NCI-H2107 treated with DMSO at 0.1 percent for 48 hours (cell line): ENCODE data around the gene SLC13A3.
A peak's percentile ranks its signal among the peaks of the same experiment; 100 is the strongest.

ENCODE experiments used
- DNase-seq: peaks from one replicate; lab custom pipeline; 2025; ENCODE audit not compliant: unreplicated experiment; lab: John Stamatoyannopoulos, UW

The SLC13A3 gene

DNA sequence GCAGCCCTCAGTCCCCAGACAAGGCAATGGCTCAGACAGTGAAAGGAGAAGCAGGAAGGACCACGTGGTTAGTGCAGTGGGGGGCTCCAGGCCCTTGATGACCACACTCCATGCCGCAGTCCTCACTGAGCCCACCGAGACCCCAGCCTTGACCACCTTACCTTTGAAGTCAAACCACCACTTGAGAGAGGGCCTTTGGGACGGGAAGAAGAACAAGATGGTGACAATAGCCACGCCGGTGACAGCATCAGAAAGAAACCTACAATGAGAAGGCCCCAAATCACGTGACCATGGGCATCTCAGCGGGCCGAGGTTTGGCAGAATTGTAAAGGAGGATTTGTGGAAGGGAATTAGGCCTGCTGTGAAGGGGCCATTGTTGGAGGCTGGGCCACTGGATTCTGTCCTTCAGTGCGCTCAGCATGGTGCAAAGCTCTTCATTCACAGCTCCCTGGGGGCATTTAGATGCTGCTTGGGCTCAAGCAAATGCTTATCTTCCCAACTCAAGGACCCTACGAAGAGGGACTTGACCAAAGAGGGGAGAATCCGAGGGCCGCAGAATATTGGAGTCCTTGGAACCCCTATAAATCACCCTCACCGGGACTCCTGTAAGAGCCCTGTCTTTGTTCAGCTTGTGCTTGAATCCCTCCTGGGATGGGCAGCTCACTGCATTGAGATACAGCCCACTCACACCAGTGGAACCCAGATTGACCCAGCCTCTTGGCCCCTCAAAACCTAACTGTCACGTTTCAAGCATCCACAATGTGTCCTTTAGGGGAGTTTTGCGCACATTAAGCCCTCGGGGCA lies 67.6 kb downstream of the SLC13A3 start:
- DNase-seq: no peak

- DNase-seq: no peak
These were observed 68.6 kb downstream of the SLC13A3 start for GRCh38 chr20:46582648-46583047.

- DNase-seq: no peak
These were observed 69.9 kb downstream of the SLC13A3 start for GRCh38 chr20:46581391-46581790.

DNA sequence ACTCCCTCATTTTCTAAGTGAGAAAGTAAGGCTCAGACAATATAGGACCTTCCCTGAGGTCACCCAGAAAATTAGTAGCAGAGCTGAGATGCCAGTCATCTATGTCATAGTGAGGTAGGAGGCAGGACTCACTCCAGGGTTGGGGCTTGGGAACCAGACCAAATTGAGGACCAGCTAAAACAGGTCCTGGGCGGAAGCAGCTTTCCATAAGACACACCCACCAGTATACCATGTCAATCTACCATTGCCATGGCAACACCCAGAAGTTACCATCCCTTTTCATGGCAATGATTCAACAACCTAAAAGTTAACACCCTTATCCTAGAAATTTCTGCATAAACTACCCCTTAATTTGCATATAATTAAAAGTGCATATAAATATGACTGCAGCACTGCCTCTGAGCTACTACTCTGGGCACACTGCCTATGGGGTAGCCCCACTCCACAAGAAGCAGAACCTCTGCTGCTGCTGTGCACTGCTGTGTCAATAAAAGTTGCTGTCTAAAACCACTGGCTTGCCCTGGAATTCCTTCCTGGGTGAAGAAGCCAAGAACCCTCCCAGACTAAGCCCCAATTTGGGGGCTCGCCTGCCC lies 70.5 kb downstream of the SLC13A3 start:
- no peak for DNase-seq

DNA sequence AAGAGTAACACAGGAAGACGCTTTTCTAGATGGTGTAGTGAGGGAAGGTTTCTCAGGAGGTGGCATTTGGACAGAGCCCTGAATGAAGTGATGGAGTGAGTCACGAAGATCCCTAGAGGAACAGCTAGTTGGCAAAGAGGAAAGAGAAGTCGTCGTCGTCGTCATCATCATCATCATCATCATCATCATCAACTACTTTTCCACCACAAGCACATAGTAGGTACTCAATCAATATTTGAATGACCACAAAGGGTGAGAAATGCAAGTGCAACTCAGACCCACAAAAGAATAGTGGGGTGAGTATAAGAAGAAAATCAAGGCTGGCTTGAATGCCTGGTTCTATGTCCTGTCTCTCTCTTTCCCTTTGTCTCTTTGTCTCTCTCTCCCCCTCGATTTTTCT lies 72.5 kb downstream of the SLC13A3 start:
- no peak for DNase-seq

DNA sequence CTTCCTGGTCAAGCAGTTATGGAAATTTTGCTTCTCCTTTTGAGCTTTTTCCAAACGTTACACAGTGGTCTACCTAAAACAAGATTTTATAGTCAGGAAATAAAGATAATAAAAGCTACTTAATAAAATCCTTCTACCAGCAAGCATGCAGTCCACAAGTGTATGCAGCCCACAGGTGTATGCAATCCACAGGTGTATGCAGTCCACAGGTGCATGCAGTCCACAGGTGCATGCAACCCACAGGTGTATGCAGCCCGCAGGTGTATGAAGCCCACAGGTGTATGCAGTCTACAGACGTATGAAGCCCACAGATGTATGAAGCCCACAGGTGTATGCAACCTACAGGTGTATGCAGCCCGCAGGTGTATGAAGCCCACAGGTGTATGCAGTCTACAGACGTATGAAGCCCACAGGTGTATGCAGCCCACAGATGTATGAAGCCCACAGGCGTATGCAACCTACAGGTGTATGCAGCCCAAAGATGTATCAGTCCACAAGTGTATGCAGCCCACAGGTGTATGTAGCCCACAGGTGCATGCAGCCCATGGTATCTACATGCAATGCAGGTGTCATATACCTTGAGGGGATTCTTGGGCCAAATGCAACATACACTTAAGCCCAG lies 74.4 kb downstream of the SLC13A3 start:
- DNase-seq: no peak

DNA sequence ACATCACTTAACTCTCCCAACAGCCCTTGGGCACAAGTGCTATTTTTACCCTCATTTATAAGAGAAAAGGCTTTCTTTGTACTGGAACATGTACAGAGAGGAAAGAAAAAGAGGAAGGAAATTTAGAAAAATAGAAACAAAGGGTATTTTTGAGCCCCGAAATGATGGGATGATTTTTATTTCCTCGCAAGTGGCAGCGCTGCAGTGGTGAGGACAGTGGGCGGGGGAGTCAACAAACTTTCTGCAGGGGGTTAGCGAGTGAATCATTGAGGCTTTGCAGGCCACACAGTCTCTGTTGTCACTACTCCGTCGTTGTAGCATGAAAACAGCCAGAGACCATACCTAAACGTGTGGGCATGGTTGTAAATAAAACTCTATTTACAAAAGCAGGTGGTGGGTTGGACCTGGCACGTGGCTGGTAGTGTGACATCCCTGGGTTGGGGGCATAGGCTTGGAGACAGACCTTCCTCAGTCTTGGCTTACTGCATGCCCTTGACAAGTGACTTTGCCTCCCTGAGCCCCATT lies 75.3 kb downstream of the SLC13A3 start:
- DNase-seq: no peak

DNA sequence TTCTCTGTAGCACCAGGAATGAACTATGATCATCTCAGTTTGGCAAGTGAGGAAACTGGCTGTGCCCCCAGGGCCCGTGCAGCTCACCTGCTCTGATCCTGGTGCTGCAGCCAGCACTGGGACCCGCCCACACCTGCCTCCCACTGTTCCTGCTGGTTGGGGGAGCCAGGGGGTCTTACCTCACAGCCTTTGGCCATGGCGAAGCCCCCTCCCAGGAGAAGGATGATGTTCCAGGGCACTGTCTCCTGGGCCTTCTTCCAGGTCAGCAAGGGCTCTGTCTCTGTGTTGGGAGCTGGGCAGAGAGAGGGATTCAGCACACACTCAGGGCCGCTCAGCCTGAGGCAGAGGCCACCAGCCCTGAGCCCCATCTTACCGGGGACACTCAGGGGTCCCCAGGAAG lies 75.9 kb downstream of the SLC13A3 start:
- DNase-seq: no peak

- DNase-seq: no peak
These were observed 77.3 kb downstream of the SLC13A3 start for GRCh38 chr20:46573788-46574584.

DNA sequence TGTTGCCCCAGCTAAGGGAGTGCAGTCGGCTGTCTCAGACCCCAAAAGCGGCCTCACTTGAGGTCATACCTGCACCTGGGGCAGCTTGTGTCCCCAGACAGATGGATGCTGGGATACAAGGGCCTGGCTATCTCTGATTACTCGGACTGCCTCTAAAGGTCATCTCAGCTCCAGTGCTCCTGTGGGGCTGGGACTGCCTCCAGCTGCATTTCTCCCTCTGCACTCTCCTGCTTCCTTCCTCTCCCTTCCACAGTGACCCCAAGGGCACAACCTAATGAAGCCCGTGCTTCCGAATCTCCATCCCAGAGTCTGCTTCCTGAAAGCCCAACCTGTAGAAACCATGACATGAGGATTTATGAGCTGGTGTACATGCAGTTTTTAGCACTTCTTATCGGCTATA lies 78.0 kb downstream of the SLC13A3 start:
- DNase-seq: no peak

GRCh38 chr20:46572790-46573189 lies 78.5 kb downstream of the SLC13A3 start:
- DNase-seq: no peak

DNA sequence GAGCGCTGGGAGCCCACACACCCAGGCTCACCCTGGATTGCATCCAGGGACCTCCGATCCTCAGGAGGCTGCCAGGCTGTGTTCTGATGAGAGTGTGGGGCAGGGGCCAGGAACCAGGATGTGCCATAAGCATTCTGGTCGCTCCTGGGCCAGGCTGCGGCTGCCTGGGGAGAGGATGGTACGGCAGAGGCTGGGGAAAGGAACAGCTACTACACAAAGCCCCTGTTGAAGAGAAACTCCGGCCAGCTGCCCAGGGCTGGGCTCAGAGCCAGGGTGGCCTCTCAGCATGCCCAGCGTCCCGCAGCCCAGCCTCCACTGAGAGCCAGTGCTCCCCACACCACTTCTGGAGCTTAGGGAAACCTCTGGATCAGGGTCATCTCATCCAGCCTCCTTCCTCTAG lies 79.1 kb downstream of the SLC13A3 start:
- no peak for DNase-seq

DNA sequence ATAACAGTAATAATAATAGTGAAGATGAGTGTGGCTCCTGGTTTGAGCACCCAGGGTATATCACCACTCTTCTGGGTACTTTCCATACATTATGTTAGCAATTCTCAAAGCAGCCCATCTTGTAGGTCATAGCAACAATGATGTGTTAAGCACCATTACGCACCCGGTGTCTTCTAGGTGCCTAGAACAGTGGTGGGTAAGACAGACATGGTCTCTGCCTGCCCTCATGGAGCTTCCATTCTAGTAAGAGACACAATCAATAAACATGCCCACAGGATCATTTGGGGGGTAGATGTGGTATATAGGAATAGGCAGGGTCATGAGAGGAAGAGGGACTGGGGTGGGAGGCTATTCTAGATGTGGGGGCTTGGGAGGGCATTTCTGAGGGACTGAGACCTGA lies 79.8 kb downstream of the SLC13A3 start:
- DNase-seq: no peak

DNA sequence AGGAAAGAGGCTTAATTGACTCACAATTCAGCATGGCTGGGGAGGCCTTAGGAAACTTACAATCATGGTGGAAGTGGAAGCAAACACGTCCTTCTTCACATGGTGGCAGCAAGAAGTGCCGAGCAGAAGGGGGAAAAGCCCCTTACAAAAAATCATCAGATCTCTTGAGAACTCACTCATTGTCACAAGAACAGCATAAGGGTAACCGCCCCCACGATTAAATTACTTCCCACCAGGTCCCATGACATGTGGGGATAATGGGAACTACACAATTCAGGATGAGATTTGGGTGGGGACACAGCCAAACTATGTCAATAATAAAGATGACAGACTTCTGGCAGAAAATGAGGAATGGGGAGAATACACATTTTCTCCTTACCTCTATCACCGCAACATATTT lies 80.3 kb downstream of the SLC13A3 start:
- no peak for DNase-seq

DNA sequence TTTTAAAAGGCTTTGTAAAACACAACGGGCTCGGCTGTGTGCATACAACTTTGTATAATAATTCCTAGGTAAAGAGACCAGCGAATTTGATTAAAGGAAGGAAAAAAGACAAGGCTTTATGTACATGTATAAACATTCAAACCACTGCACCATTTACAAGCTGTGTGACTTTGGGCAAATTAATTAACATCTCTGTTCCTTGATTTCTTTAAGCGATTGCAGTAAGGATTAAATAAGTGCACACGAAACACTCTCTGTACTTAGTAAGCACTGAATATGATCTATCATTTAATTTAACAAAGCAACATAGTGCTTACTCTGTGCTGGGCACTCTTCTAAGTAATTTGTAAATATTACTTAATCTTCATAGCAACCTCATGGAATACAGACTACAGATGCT lies 81.3 kb downstream of the SLC13A3 start:
- DNase-seq: no peak

DNA sequence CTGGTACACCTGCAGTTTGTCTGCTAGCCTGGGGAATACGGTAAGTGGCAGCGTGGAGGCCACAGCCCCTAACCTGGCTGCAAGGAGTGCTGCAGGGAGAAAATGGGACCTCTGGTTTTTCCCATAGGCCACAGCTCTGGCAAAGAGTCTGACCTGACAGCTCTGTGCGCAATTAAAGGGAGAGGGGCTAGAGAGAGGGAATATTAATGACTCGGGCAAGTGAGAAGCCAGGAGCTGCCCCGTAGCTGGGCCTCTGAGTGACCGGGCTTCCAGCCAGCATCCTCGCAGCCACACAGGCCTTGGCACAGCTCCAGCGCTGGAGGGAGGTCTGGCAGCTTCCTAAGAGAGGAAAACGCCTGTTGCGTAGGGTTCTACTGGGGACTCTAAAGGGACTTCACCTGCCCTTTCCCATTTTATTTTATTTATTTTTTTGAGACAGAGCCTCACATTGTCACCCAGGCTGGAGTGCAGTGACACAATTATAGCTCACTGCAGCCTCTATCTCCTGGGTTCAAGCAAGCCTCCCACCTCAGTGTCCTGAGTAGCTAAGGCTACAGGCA lies 82.6 kb downstream of the SLC13A3 start:
- DNase-seq: peak; percentile 69

GRCh38 chr20:46566125-46566524 lies 85.1 kb downstream of the SLC13A3 start:
- DNase-seq: no peak

- DNase-seq: no peak
These were observed 86.9 kb downstream of the SLC13A3 start for GRCh38 chr20:46564241-46564957.

DNA sequence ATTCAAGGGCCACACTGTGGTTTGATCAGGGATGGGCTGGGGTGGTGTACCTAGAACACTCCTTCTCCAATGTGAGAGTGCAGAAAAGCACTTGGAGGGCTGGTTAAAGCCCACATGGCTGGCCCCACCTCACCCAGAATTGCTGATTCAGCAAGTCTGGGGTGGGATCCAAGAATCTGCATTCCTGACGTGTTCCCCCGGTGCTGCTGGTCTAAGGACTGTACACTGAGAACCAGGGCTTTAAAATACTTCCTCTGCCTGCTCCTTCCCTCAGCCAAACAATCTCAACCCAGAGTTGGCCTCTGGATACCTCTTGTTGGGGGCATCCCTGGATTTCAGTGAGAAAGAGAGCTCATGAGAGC lies 87.4 kb downstream of the SLC13A3 start:
- no peak for DNase-seq

- no peak for DNase-seq
These were observed 87.9 kb downstream of the SLC13A3 start for GRCh38 chr20:46563170-46563859.
